ENCODE data around the gene PTPN6.

DNA sequence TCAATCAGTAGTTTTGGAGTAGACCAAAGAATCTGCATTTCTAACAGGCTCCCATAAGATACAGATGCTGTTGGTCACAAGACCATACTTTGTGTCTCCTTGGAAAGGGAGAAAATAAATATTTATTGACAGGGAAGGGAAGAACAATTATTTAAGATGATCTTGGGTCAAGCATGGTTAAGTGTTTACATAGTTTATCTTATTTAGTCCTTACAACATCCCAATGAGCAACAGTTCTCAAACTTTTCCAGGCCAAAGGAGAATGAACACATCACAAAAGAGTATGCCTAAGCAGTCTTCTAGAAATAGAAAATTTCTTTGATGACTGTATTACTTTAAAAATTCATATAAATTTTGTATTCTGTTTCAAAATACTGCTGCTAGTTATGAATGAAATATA is 58.4 kb downstream of the PTPN6 start:
- no peak for TF ChIP-seq CTCF (IDR thresholded peaks at IDR 0.05)
- no peak for TF ChIP-seq POLR2A (IDR thresholded peaks at IDR 0.05)
